Naive thymus-derived CD4-positive, alpha-beta T cell (primary cell): Measurements from ENCODE around the gene IFNA5. TPM values are rescaled to one million over a fixed set of nuclear protein-coding genes. Genes with fewer than 3 reads are reported as not detected.

Experiments
- ATAC-seq: fragments of 150-1000 bp; cut with Tn5 transposase; 2 replicates; pipeline ENCODE4 v1.10.0; 2021; ENCODE audit warnings: mild to moderate bottlenecking, moderate library complexity
- CTCF ChIA-PET: fragments of 350-600 bp; sonication (Branson Sonifier 250); formaldehyde crosslinking; loops from one replicate; lab custom pipeline; 2021; ENCODE audit warnings: antibody characterized with exemption; lab: Charles Lee
- POLR2A ChIA-PET: fragments of 350-600 bp; sonication (Branson Sonifier 250); formaldehyde crosslinking; loops from one replicate; lab custom pipeline; 2021; ENCODE audit warnings: antibody characterized with exemption, inconsistent platforms; lab: Charles Lee
- DNase-seq, 9 donors: peaks; one replicate each; pipeline versions ENCODE4 v3.0.0 to v3.0.0-alpha.2; 2020 to 2022; ENCODE audit warnings: mixed read lengths in 1 of 9
- H3K27ac ChIP-seq: one replicate; pipeline ENCODE4 v1.7.0; 2013; ENCODE audit warnings: mild to moderate bottlenecking, low read depth, low read length, moderate library complexity
- H3K27me3 ChIP-seq, 2 donors: one replicate each; pipeline ENCODE4 v1.7.0; 2013; ENCODE audit warnings: low read length in 2 of 2, mild to moderate bottlenecking in 2 of 2, moderate library complexity in 2 of 2; ENCODE audit not compliant: control insufficient read depth in 2 of 2, insufficient read depth in 2 of 2
- H3K36me3 ChIP-seq, 3 experiments: 1 replicate in 2 of 3; 2 replicates in 1 of 3; pipeline ENCODE4 v1.7.0; 2013; ENCODE audit warnings: low read length in 3 of 3, mild to moderate bottlenecking in 3 of 3, moderate library complexity in 1 of 3; ENCODE audit not compliant: insufficient read depth in 3 of 3, control insufficient read depth in 2 of 3
- H3K4me1 ChIP-seq, 2 donors: one replicate each; pipeline ENCODE4 v1.7.0; 2013; ENCODE audit warnings: low read length in 2 of 2, mild to moderate bottlenecking in 2 of 2, moderate library complexity in 1 of 2; ENCODE audit not compliant: control insufficient read depth in 2 of 2, insufficient read depth in 2 of 2
- H3K4me3 ChIP-seq: 2 replicates; pipeline ENCODE4 v1.7.0; 2013; ENCODE audit warnings: mild to moderate bottlenecking, low read length
- H3K9me3 ChIP-seq, 3 experiments: 1 replicate in 2 of 3; 2 replicates in 1 of 3; pipeline ENCODE4 v1.7.0; 2013; ENCODE audit warnings: low read length in 3 of 3; ENCODE audit not compliant: control insufficient read depth in 2 of 3
- H3K27ac Mint-ChIP-seq, 9 donors: one replicate each; pipeline ENCODE4 v1.8.0; 2020 to 2022; ENCODE audit warnings: mixed read lengths in 9 of 9, mild to moderate bottlenecking in 8 of 9, moderate library complexity in 5 of 9, inconsistent platforms in 2 of 9
- H3K27me3 Mint-ChIP-seq, 5 donors: one replicate each; pipeline ENCODE4 v1.8.0; 2021 to 2022; ENCODE audit warnings: mixed read lengths in 5 of 5, mild to moderate bottlenecking in 1 of 5
- H3K36me3 Mint-ChIP-seq, 5 donors: one replicate each; pipeline ENCODE4 v1.8.0; 2020 to 2022; ENCODE audit warnings: mixed read lengths in 5 of 5, mild to moderate bottlenecking in 3 of 5, inconsistent platforms in 1 of 5
- H3K4me1 Mint-ChIP-seq, 7 donors: one replicate each; pipeline ENCODE4 v1.8.0; 2020 to 2022; ENCODE audit warnings: mixed read lengths in 7 of 7, mild to moderate bottlenecking in 3 of 7, inconsistent platforms in 1 of 7
- H3K4me3 Mint-ChIP-seq, 10 donors: one replicate each; pipeline ENCODE4 v1.8.0; 2020 to 2022; ENCODE audit warnings: mild to moderate bottlenecking in 10 of 10, mixed read lengths in 10 of 10, moderate library complexity in 6 of 10, inconsistent platforms in 2 of 10
- H3K9me3 Mint-ChIP-seq, 11 donors: one replicate each; pipeline ENCODE4 v1.8.0; 2020 to 2022; ENCODE audit warnings: mixed read lengths in 11 of 11, mild to moderate bottlenecking in 4 of 11, inconsistent platforms in 1 of 11, moderate library complexity in 1 of 11
- intact Hi-C, 2 donors: fragments of 100-400 bp; cut with micrococcal nuclease; formaldehyde crosslinking; loops; one replicate each; pipeline ENCODE4 v1.15.1; 2023
- polyA plus RNA-seq, 2 donors: library from polyadenylated mRNA; unstranded; fragments of 300-500 nt; fragmentation: Illumina TruSeq; gene quantifications; one replicate each; pipeline ENCODE4 v1.2.3, GENCODE V29; 2021
- total RNA-seq, 6 experiments: library from RNA in 5 of 6; stranded (reverse) in 5 of 6; gene quantifications; 1 replicate in 5 of 6; 2 replicates in 1 of 6; pipeline ENCODE4 v1.2.3 and lab custom pipeline; 2021 to 2026

IFNA5 gene
- total and polyA plus RNA-seq, 7 experiments from 2014 or later = not detected

DNA sequence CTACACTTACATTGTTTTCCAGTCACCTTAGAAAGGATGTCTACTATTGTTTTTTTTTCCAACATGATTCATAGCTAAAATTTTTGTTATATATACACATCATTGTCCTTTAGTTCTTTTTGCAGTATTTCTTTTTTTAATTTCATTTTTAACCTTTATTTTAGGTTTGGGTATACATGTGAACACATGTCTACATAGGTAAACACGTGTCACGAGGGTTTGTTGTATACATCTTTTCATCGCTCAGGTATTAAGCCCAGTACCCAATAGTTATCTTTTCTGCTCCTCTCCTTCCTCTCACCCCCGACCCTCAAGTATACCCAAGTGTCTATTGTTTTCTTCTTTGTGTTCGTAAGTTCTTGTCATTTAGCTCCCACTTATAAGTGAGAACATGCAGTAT lies 19.0 kb downstream of the IFNA5 start:
- Histone ChIP-seq H3K4me3 (no peak overlapping the region), H3K27me3 (no peaks in the 10 kb centered on the region), H3K4me1 (no peaks in the 10 kb centered on the region), H3K36me3 (no peaks in the 10 kb centered on the region), H3K27ac (no peak overlapping the region), H3K9me3 (no peaks in the 10 kb centered on the region)
- peaks cover 0 to 4% (median 0%) of the 10 kb centered on the region in 11 donors for H3K9me3 Mint-ChIP-seq
- no peaks in the 10 kb centered on the region for H3K36me3 Mint-ChIP-seq
- H3K4me1 Mint-ChIP-seq = no peaks in the 10 kb centered on the region
- peaks cover 13 to 39% (median 31%) of the 10 kb centered on the region in 5 donors for H3K27me3 Mint-ChIP-seq
- ChIA-PET POLR2A (no interaction called here), CTCF (no interaction called here)
- H3K27ac Mint-ChIP-seq = no peak overlapping the region
- no peak for ATAC-seq
- H3K4me3 Mint-ChIP-seq = no peak overlapping the region
- no peak for DNase-seq
- intact Hi-C loops = no loop called here

DNA sequence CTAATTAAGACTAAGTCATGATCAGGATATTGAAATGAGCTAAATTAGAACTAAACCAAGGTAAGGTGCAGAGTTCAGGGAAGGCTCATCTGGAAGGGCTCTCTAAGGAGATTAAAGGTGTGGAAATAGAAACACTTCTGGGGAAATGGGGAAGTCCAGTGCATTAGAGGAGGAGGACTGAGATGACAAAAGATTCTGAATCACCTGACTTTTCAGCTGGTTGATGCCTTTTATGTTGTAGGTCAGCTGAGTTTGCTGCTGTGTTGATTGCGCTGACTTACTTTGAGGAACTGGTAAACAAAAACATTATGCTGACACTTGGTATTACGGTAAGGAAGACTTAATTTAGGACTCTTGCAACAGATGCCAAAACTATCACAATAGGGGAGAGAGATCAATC lies 23.8 kb downstream of the IFNA5 start:
- CTCF ChIA-PET = no interaction called here
- H3K27me3 Mint-ChIP-seq = peaks cover 10 to 40% (median 29%) of the 10 kb centered on the region in 5 donors

DNA sequence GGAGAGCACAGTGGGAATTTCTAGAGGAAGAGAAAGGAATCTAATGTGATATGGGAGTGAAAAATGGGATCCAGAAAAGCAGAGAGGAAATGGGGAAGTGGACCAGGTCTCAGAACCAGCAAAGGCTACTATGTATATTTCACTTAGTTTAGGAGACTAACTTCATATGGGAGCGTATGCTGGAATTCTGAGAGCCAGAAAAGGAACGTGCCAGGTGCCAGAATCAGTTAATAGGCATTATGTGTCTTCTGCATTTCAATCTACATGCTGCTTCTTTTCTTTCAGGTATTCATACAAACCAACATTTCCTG lies 36.8 kb downstream of the IFNA5 start:
- no peak for ATAC-seq
- POLR2A ChIA-PET = no interaction called here
- no peak for DNase-seq
- CTCF ChIA-PET = no interaction called here
- Histone ChIP-seq H3K36me3 (no peaks in the 10 kb centered on the region), H3K4me1 (no peaks in the 10 kb centered on the region), H3K27me3 (no peaks in the 10 kb centered on the region), H3K27ac (no peak overlapping the region), H3K4me3 (no peak overlapping the region), H3K9me3 (no peaks in the 10 kb centered on the region)
- H3K4me1 Mint-ChIP-seq = peaks cover 0 to 4% (median 0%) of the 10 kb centered on the region in 7 donors
- H3K36me3 Mint-ChIP-seq = no peaks in the 10 kb centered on the region
- H3K27ac Mint-ChIP-seq = no peak overlapping the region
- H3K4me3 Mint-ChIP-seq = no peak overlapping the region
- H3K27me3 Mint-ChIP-seq = peaks cover 3 to 43% (median 23%) of the 10 kb centered on the region in 5 donors
- intact Hi-C loops = no loop called here
- peaks cover 0 to 12% (median 0%) of the 10 kb centered on the region in 11 donors for H3K9me3 Mint-ChIP-seq

More for the DNA sequence above, 23.8 kb downstream of the IFNA5 start:
- H3K27ac ChIP-seq = no peak overlapping the region
- POLR2A ChIA-PET = no interaction called here
- no peak for ATAC-seq
- intact Hi-C loops = no loop called here
- peaks cover 0 to 2% (median 0%) of the 10 kb centered on the region in 11 donors for H3K9me3 Mint-ChIP-seq
- H3K4me3 ChIP-seq = no peak overlapping the region
- no peaks in the 10 kb centered on the region for H3K4me1 Mint-ChIP-seq
- H3K9me3 ChIP-seq = no peaks in the 10 kb centered on the region
- no peak overlapping the region for H3K27ac Mint-ChIP-seq
- H3K4me1 ChIP-seq = no peaks in the 10 kb centered on the region
- no peak overlapping the region for H3K4me3 Mint-ChIP-seq
- peaks cover 0 to under 1% (median 0%) of the 10 kb centered on the region in 5 donors for H3K36me3 Mint-ChIP-seq
- no peaks in the 10 kb centered on the region for H3K27me3 ChIP-seq
- H3K36me3 ChIP-seq = no peaks in the 10 kb centered on the region
- no peak for DNase-seq

DNA sequence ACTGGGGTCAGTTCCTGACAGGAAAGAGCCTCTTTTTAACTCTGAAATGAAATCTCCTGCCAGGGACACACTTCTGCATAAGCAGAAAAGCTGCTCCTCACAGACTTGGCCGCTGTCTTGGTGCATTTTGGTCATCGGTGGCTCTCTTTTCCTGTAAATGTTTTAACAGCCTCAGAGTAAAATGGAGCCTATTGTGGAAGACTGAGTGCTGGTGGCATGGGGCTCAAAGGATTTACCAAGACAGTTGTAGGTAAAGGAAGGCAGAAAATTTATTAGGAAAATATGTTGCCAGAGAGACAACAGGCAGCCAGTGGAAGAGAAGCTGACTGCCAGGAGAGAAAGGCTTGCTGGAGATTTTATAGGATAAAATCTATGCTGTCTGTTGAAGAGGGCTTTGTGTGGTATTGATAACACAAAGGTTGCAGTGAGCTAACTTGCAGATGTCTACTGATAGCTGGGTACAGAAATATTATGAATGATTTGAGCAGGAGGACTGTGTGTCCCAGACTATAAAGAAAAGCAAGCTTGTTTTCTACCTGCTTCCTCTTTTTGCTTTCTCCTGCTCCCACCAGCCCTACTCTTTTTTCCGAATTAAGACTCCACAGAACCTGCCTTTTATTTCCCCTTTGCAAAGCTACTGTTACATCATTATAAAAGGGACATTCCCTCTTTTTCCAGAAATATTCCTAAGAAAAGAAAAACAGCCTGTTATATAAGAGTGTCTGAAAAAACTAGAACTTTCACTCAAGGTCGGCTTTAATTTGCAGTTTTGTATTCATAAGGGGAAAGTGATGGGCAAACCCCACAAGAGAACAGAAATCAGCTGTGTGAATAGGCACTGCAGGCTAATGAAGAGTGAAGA lies 37.4 kb downstream of the IFNA5 start:
- Histone ChIP-seq H3K4me3 (no peak overlapping the region), H3K4me1 (no peaks in the 10 kb centered on the region), H3K36me3 (no peaks in the 10 kb centered on the region), H3K27me3 (no peaks in the 10 kb centered on the region), H3K9me3 (no peaks in the 10 kb centered on the region), H3K27ac (no peak overlapping the region)
- POLR2A ChIA-PET = no interaction called here
- H3K27ac Mint-ChIP-seq = no peak overlapping the region
- no peak overlapping the region for H3K4me3 Mint-ChIP-seq
- ATAC-seq = no peak
- H3K4me1 Mint-ChIP-seq = peaks cover 0 to 4% (median 0%) of the 10 kb centered on the region in 7 donors
- no peaks in the 10 kb centered on the region for H3K36me3 Mint-ChIP-seq
- intact Hi-C loops = no loop called here
- H3K27me3 Mint-ChIP-seq = peaks cover 0 to 43% (median 18%) of the 10 kb centered on the region in 5 donors
- H3K9me3 Mint-ChIP-seq = peaks cover 0 to 8% (median 0%) of the 10 kb centered on the region in 11 donors
- no peak for DNase-seq
- CTCF ChIA-PET = no interaction called here

DNA sequence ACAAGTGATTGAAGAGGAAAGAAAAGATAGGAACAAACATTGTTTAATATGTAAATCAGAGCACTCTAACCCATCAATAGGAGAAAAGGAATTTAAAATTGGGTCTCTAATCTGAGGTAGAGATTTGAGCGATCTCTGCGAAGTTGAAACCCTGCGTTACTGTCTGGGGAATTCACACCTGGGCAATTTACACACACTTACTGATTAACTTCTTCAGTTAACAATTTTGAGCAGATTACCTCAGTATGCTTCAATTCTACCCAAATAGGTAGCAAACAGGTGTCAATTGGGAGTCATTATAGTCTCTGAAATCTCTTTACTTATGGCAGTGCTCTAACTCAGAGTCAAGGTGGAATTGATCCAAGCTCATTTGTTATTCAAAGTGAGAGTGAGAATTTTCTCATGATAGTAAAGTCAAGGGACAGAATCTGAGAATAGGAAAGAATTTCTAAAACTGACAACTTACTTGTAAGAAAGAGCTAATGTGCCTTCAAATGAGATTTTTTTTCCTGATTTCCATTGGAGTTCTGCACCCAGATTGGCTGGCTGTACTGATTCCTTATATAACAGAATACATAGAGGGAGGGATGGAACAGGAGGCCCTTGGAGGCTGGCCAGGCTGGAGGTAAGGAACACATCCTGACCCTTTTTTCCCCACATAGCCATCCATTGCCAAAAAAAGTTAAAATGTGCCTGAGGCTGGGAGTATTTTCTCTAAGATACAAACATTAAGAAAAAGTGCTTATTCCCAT lies 38.2 kb downstream of the IFNA5 start:
- no peaks in the 10 kb centered on the region for H3K27me3 ChIP-seq
- H3K4me1 ChIP-seq = no peaks in the 10 kb centered on the region
- intact Hi-C loops = no loop called here
- Mint-ChIP-seq H3K4me3 (no peak overlapping the region), H3K4me1 (peaks cover 0 to 4% (median 0%) of the 10 kb centered on the region in 7 donors), H3K27ac (no peak overlapping the region), H3K36me3 (no peaks in the 10 kb centered on the region), H3K9me3 (peaks cover 0 to 7% (median 0%) of the 10 kb centered on the region in 11 donors), H3K27me3 (peaks cover 0 to 43% (median 17%) of the 10 kb centered on the region in 5 donors)
- ATAC-seq (no peak), DNase-seq (no peak)
- POLR2A ChIA-PET = no interaction called here
- no peaks in the 10 kb centered on the region for H3K36me3 ChIP-seq
- H3K4me3 ChIP-seq = no peak overlapping the region
- no peaks in the 10 kb centered on the region for H3K9me3 ChIP-seq
- no peak overlapping the region for H3K27ac ChIP-seq
- CTCF ChIA-PET = no interaction called here

DNA sequence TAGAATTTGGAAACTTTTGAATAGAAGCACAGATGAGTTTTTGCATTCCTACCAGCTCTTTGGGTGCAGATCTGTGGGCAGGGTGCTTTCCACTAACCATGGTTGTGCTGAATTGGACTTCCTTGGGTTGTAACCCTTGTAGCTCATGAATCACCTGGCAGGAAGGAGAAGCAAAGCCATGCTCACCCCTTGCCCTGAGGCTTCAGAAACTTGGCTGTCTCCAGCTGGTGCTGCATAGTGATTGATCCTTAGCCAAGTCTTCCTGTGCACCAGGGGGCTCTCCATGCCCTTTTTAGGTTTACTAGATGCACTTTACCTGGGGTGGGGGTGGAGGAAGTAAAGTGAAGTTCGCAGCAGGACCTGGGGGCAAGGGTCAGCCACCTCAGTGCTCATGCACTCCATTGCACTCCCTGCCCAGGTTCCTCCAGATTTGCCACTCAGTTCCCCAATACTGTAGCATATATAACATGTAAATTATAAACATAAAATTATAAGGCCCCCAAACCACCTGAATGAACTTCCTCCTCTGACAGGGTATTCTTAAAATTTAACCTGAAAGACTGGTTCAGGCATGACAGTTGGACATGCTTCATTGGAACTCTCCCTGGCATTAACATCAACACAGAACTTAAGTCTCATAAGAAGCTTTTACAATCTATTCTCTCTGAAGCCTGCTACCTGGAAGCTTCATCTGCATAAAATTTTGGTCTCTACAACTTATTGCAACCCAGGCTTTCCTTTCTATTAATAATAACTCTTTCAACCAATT lies 39.5 kb downstream of the IFNA5 start:
- POLR2A ChIA-PET = no interaction called here
- no peaks in the 10 kb centered on the region for H3K27me3 ChIP-seq
- H3K27me3 Mint-ChIP-seq = peaks cover 0 to 43% (median 7%) of the 10 kb centered on the region in 5 donors
- no peak overlapping the region for H3K4me3 Mint-ChIP-seq
- no peaks in the 10 kb centered on the region for H3K36me3 Mint-ChIP-seq
- H3K27ac ChIP-seq = no peak overlapping the region
- H3K4me1 ChIP-seq = no peaks in the 10 kb centered on the region
- CTCF ChIA-PET = interaction anchor here (0.5 to 1.2 kb wide), 2 partner anchors 30 to 200 kb away, joined by 3 to 4 read pairs; no protein-coding TSS in a partner anchor
- H3K9me3 ChIP-seq = no peaks in the 10 kb centered on the region
- DNase-seq (no peak), ATAC-seq (no peak)
- intact Hi-C loops = no loop called here
- no peaks in the 10 kb centered on the region for H3K36me3 ChIP-seq
- H3K9me3 Mint-ChIP-seq = peaks cover 0 to 3% (median 0%) of the 10 kb centered on the region in 11 donors
- H3K4me1 Mint-ChIP-seq = peaks cover 0 to 4% (median 0%) of the 10 kb centered on the region in 7 donors
- no peak overlapping the region for H3K27ac Mint-ChIP-seq
- H3K4me3 ChIP-seq = no peak overlapping the region
